Large intestine (tissue), 3 donors: ENCODE data around the gene RAD50. TPM values are rescaled to one million over a fixed set of nuclear protein-coding genes. Genes with fewer than 3 reads are reported as not detected.
"Not testable (repeated sequence)": the region's sequence is repeated elsewhere in the genome, so short reads cannot be mapped to it uniquely, and the experiment has no call there.

ENCODE experiments used
- DNase-seq, 2 donors: peaks; one replicate each; pipeline versions ENCODE4 v3.0.0 to v3.0.0-alpha.2; 2013
- H3K27ac ChIP-seq: one replicate; pipeline ENCODE4 v1.5.1; 2013; ENCODE audit warnings: low read length
- H3K27me3 ChIP-seq: 2 replicates; pipeline ENCODE4 v1.6.1; 2013; ENCODE audit warnings: low read length; ENCODE audit not compliant: control insufficient read depth, insufficient read depth
- H3K36me3 ChIP-seq: 2 replicates; pipeline ENCODE4 v1.6.1; 2013; ENCODE audit warnings: low read length; ENCODE audit not compliant: control insufficient read depth, insufficient read depth
- H3K4me1 ChIP-seq: one replicate; pipeline ENCODE4 v1.6.1; 2013; ENCODE audit warnings: low read length; ENCODE audit not compliant: control insufficient read depth, insufficient read depth
- H3K4me3 ChIP-seq: one replicate; pipeline ENCODE4 v1.5.1; 2013; ENCODE audit warnings: low read length
- H3K9me3 ChIP-seq: one replicate; pipeline ENCODE4 v1.6.1; 2013; ENCODE audit warnings: mild to moderate bottlenecking, low read depth, low read length, moderate library complexity; ENCODE audit not compliant: control insufficient read depth
- WGBS: methylation state at CpG from one replicate; pipeline ENCODE4 v1.1.5; 2013; ENCODE audit warnings: low lambda C conversion rate; ENCODE audit not compliant: insufficient coverage; 5-methylcytosine and 5-hydroxymethylcytosine counted together
- polyA plus RNA-seq: library from polyadenylated mRNA; unstranded; fragments of 120-200 nt; gene quantifications from one replicate; pipeline ENCODE4 v1.2.1, GENCODE V29; 2013

Gene RAD50
- polyA plus RNA-seq, 1 donor = 31.1 TPM

DNA sequence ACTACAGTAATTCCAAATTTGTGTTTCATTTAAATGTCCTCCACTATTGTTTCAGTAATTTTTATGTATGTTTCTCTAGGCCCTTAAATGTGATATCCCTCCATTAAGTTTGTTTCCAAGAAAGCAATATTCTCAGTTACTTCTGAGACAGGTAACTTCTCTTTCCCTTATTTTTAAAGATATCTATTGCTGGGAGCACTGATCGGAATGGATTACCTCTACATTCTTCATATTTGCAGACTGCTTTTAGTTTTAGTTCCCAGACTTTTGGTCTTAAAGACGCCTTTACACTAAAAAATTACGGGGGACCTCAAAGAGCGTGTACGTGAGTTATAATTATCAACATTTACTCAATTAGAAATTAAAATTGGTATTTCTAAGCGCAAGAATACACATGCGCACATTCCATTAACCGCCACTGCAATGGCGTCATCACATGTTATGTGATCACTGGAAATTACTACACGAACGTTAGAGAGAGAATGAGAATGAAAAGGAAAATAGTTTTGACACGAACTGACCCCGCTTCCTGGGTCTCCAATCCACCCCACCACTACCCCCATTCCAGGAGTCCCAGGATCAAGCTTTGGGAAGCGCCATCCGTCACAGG lies 519 bp upstream of the RAD50 start:
- Histone ChIP-seq H3K27me3 (no peaks in the 10 kb centered on the region), H3K9me3 (peaks cover 2% of the 10 kb centered on the region), H3K27ac (peak overlapping the region; percentile 92), H3K4me3 (peak overlapping the region; percentile 88), H3K4me1 (peaks cover 6% of the 10 kb centered on the region), H3K36me3 (peaks cover 8% of the 10 kb centered on the region)
- DNase-seq = no peak
- 80% methylated on average over 1 of the region's 15 CpGs for WGBS

DNA sequence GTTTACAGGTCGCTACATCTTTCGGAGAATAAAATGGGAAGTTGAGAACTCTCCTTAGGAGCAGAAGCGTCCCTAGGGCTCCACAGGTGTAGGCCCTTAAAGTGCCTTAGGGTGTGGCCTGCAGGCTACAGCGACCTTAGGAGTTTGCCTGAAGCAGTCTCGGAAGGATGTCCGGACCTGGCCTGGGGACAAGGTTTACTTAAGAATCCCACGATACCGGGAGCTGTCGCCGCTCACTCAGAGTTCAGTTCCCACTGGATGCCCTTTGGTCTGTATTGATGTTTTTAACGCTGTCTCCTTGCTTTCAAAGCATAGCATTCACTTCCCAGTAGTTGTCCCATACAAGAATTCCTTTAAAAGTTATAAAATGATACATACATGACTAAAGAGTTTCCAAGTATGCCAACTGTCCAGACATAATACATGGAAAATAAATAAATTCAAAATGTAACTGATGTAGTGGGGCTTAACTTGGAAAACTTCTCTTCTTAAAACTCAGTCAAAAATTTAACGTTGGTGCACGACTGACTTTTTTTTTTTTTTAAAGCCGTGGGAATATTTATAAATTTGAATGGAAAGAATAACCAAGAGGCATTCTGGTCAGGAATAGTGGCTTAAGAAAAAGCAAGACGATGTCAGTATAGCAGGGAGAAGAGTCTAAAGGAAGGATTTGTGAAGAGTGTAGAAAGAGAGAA lies 848 bp downstream of the RAD50 start:
- WGBS = 14% methylated on average over 4 of the region's 15 CpGs
- peak; percentile 86 to 93 for DNase-seq
- peak overlapping the region; percentile 88 for H3K4me3 ChIP-seq
- peaks cover 2% of the 10 kb centered on the region for H3K9me3 ChIP-seq
- peaks cover 6% of the 10 kb centered on the region for H3K4me1 ChIP-seq
- peak overlapping the region; percentile 92 for H3K27ac ChIP-seq
- no peaks in the 10 kb centered on the region for H3K27me3 ChIP-seq
- H3K36me3 ChIP-seq = peaks cover 17% of the 10 kb centered on the region

DNA sequence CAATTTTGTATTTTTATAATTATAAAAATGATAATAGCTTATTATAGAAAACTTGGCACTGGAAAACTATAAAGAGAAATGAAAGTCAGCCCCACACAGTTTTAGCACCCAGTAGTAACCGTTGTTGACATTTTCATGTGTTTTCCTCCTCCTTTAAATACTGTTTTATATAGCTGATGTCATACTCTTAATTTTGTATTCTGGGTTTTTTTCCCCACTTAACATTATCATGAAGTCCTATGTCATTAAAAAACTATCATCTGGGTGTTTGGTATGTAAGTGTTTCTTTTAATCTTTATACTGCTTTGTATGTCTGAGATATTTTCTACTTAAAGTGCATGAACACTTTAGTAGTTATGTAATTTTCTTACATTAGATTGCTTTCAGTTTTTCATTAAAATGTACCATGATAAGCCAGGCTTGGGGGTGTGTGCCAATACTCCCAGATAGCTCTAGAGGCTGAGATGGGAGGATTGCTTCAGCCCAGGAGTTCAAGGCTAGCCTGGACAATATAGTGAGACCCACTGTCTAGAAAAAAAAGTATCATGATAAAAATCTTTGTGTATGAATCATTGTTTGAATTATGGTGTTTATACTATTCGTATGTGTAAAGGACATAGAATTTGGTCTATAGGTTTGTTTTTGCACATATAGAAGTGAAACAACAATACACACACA lies 2.7 kb downstream of the RAD50 start:
- peaks cover 27% of the 10 kb centered on the region for H3K36me3 ChIP-seq
- no peaks in the 10 kb centered on the region for H3K27me3 ChIP-seq
- no peak overlapping the region for H3K4me3 ChIP-seq
- no CpG with 5 or more reads among the region's 2 CpGs for WGBS
- H3K27ac ChIP-seq = no peak overlapping the region
- H3K4me1 ChIP-seq = peaks cover 6% of the 10 kb centered on the region
- peaks cover 2% of the 10 kb centered on the region for H3K9me3 ChIP-seq
- no peak for DNase-seq

DNA sequence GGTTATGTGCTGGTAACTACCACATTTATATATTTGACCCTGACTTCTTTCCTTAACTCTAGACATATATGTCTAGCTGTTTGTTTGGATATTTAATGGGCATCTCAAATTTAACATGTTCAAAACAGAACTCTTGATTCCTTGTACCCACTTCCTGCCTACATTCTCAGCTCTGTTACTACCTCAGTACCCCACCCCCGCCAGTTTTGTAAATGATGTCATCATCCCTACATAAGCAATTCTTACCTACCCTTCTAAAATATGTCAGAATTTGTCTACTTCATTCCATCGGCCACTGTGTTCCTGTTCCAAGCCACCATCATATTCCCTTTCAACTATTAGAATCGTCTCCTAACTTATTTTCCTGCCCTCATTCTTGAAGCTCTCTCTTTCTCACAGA lies 4.8 kb downstream of the RAD50 start:
- no peak overlapping the region for H3K27ac ChIP-seq
- 90% methylated on average over 3 of the region's 3 CpGs for WGBS

DNA sequence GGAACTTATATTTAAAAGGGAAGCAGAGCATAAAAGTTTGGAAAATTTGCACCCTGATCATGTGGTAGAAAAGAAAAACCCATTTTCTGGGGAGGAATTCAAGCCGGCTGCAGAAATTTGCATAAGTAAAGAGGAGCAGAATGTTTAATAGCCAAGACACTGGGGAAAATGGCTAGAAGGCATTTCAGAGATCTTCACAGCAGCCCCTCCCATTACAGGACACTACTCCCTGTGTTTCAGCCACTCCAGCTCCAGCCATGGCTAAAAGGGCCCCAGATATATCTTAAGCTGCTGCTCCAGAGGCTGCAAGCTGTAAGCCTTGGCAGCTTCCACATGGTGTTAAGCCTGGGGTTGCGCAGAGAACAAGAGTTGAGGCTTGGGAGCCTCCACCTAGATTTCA lies 7.8 kb downstream of the RAD50 start:
- H3K36me3 ChIP-seq = peaks cover 50% of the 10 kb centered on the region

More for the DNA sequence above, 4.8 kb downstream of the RAD50 start:
- no peak for DNase-seq
- peaks cover 43% of the 10 kb centered on the region for H3K36me3 ChIP-seq
- H3K9me3 ChIP-seq = peaks cover 2% of the 10 kb centered on the region
- H3K27me3 ChIP-seq = no peaks in the 10 kb centered on the region
- peaks cover 6% of the 10 kb centered on the region for H3K4me1 ChIP-seq
- no peak overlapping the region for H3K4me3 ChIP-seq

DNA sequence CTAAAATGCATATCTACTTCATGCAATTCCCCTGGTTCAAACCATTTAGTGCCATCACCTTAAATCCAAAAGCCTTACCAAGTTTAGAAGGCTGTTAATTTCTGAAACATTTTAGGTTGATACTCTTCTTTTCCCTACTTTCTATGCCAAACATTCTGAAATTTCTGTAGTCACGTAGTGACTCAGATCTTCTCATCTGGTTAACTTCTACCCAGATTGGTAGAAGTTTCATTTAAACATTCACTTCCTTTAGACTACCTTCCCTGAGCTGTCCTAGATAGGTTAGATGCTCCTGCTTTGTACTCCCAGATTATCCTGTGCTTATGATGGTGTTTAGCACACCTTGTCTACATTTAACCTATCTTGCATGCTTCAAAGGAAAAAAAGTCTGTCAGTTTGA lies 9.9 kb downstream of the RAD50 start:
- whole genome bisulfite sequencing = 80% methylated on average over 1 of the region's 1 CpG
- H3K27me3 ChIP-seq = no peaks in the 10 kb centered on the region
- no peak overlapping the region for H3K4me3 ChIP-seq
- no peak overlapping the region for H3K27ac ChIP-seq
- DNase-seq = no peak
- H3K36me3 ChIP-seq = peaks cover 42% of the 10 kb centered on the region
- H3K9me3 ChIP-seq = no peaks in the 10 kb centered on the region
- H3K4me1 ChIP-seq = no peaks in the 10 kb centered on the region

More for the DNA sequence above, 7.8 kb downstream of the RAD50 start:
- not testable (repeated sequence) for H3K27me3 ChIP-seq, DNase-seq, H3K4me3 ChIP-seq, H3K9me3 ChIP-seq, H3K4me1 ChIP-seq, H3K27ac ChIP-seq
- WGBS = no CpG with 5 or more reads among the region's 2 CpGs

DNA sequence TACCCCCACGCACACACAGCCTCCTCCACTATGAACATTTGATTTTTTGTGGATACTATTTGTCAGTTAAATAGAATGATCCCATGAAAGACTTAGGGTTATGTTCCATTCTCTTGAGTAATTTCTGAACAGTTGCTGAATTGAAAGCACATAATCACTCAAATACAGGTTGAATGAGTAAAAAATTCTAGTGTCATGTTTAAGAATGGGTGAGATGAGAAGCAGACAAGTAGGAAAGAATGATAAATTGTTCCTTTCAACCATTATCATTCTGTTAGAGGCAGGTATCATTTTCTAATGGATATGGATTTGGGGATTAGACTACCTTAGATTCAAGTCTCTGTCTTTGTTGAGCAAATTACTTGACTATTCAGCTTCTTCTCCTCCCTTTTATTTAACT lies 19.3 kb downstream of the RAD50 start:
- Histone ChIP-seq H3K4me3 (no peak overlapping the region), H3K27ac (no peak overlapping the region), H3K27me3 (no peaks in the 10 kb centered on the region), H3K36me3 (peaks cover 45% of the 10 kb centered on the region), H3K9me3 (no peaks in the 10 kb centered on the region), H3K4me1 (no peaks in the 10 kb centered on the region)
- WGBS = 100% methylated on average over 1 of the region's 1 CpG
- no peak for DNase-seq

DNA sequence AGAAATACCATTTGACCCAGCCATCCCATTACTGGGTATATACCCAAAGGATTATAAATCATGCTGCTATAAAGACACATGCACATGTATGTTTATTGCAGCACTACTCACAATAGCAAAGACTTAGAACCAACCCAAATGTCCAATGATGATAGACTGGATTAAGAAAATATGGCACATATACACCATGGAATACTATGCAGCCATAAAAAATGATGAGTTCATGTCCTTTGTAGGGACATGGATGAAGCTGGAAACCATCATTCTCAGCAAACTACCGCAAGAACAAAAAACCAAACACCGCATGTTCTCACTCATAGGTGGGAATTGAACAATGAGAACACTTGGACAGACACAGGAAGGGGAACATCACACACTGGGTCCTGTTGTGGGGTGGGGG lies 27.8 kb downstream of the RAD50 start:
- DNase-seq = not testable (repeated sequence)

DNA sequence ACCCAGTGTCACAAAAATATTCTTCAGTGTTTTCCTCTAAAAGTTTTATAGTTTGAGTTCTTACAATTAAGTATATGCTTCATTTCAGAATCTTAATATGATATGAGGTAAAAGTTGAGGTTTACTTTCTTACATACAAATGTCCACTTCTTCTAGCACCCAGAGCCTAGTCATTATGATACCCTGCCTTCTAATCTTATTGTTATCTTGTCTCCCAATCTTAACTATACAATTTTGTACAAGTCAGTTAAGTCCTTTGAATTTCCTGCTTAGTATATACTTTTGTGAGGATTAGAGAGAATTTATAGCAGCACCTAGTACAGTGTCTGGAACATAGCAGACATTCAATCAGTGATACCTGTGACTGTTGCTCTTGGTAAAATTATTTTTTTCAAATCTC lies 29.3 kb downstream of the RAD50 start:
- Histone ChIP-seq H3K27me3 (no peaks in the 10 kb centered on the region), H3K4me1 (no peaks in the 10 kb centered on the region), H3K27ac (no peak overlapping the region), H3K9me3 (no peaks in the 10 kb centered on the region), H3K4me3 (no peak overlapping the region), H3K36me3 (peaks cover 31% of the 10 kb centered on the region)
- DNase-seq = no peak

More for the DNA sequence above, 27.8 kb downstream of the RAD50 start:
- H3K27me3 ChIP-seq, H3K27ac ChIP-seq, H3K9me3 ChIP-seq, H3K4me1 ChIP-seq, H3K4me3 ChIP-seq: not testable (repeated sequence)
- H3K36me3 ChIP-seq = peaks cover 29% of the 10 kb centered on the region
- WGBS = no CpG with 5 or more reads among the region's 2 CpGs

DNA sequence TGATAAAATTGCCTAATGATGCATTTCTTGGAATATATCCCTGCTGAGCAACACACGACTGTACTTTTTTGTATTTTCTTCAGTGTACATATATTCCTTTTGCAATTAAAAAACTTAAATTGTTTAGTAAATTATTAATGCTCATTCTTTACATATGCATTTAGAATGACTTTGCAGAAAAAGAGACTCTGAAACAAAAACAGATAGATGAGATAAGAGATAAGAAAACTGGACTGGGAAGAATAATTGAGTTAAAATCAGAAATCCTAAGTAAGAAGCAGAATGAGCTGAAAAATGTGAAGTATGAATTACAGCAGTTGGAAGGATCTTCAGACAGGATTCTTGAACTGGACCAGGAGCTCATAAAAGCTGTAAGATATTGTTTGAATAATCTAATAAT lies 32.7 kb downstream of the RAD50 start:
- H3K4me3 ChIP-seq = no peak overlapping the region
- H3K4me1 ChIP-seq = no peaks in the 10 kb centered on the region
- H3K9me3 ChIP-seq = no peaks in the 10 kb centered on the region
- WGBS = no CpG with 5 or more reads among the region's 1 CpG
- H3K27ac ChIP-seq = no peak overlapping the region
- H3K36me3 ChIP-seq = peaks cover 22% of the 10 kb centered on the region
- DNase-seq = no peak
- no peaks in the 10 kb centered on the region for H3K27me3 ChIP-seq
